ENCODE measurements around the gene EFHB. TPM values are rescaled to one million over a fixed set of nuclear protein-coding genes. Genes with fewer than 3 reads are reported as not detected.
"Not testable (repeated sequence)": the region's sequence is repeated elsewhere in the genome, so short reads cannot be mapped to it uniquely, and the experiment has no call there.

EFHB gene
- total RNA-seq, 4 donors from 2014 or later = 0.89 to 2.4 (median 1.8) TPM; not detected in 1

- WGBS = 80% methylated on average over 2 of the region's 2 CpGs
- Histone ChIP-seq H3K36me3 (no peaks in the 10 kb centered on the region), H3K4me1 (peaks cover 5% of the 10 kb centered on the region), H3K4me3 (no peak overlapping the region), H3K9me3 (no peaks in the 10 kb centered on the region), H3K27me3 (no peaks in the 10 kb centered on the region), H3K27ac (no peak overlapping the region)
- no peak for TF ChIP-seq POLR2AphosphoS5 (IDR thresholded peaks at IDR 0.05)
- no peak for TF ChIP-seq POLR2A (IDR thresholded peaks at IDR 0.05)
- no peak for TF ChIP-seq CTCF (IDR thresholded peaks at IDR 0.05)
- TF ChIP-seq EP300 (IDR thresholded peaks at IDR 0.05) = no peak
- no peak for DNase-seq (ENCODE audit: low spot score in 2 of 2)
These were observed 30.4 kb downstream of the EFHB start for GRCh38 chr3:19903649-19904048.

- TF ChIP-seq POLR2AphosphoS5 (IDR thresholded peaks at IDR 0.05) (no peak), CTCF (IDR thresholded peaks at IDR 0.05) (no peak), EP300 (IDR thresholded peaks at IDR 0.05) (no peak), POLR2A (IDR thresholded peaks at IDR 0.05) (no peak)
- no peaks in the 10 kb centered on the region for H3K36me3 ChIP-seq
- H3K4me1 ChIP-seq = peaks cover 5% of the 10 kb centered on the region
- H3K4me3 ChIP-seq = no peak overlapping the region
- WGBS = 44% methylated on average over 4 of the region's 4 CpGs
- no peaks in the 10 kb centered on the region for H3K27me3 ChIP-seq
- no peaks in the 10 kb centered on the region for H3K9me3 ChIP-seq
- H3K27ac ChIP-seq = no peak overlapping the region
- no peak for DNase-seq (ENCODE audit: low spot score in 2 of 2)
These were observed 32.1 kb downstream of the EFHB start for GRCh38 chr3:19901918-19902317.

GRCh38 chr3:19901337-19901736 lies 32.7 kb downstream of the EFHB start:
- WGBS = 50% methylated on average over 5 of the region's 5 CpGs
- no peaks in the 10 kb centered on the region for H3K36me3 ChIP-seq
- no peaks in the 10 kb centered on the region for H3K27me3 ChIP-seq
- DNase-seq (ENCODE audit: low spot score in 2 of 2) = no peak
- H3K4me3 ChIP-seq = no peak overlapping the region
- H3K4me1 ChIP-seq = peaks cover 5% of the 10 kb centered on the region
- H3K9me3 ChIP-seq = no peaks in the 10 kb centered on the region
- no peak overlapping the region for H3K27ac ChIP-seq
- TF ChIP-seq EP300 (IDR thresholded peaks at IDR 0.05) (no peak), POLR2AphosphoS5 (IDR thresholded peaks at IDR 0.05) (no peak), CTCF (IDR thresholded peaks at IDR 0.05) (no peak), POLR2A (IDR thresholded peaks at IDR 0.05) (no peak)

- not testable (repeated sequence) for H3K9me3 ChIP-seq; DNase-seq (ENCODE audit: low spot score in 2 of 2); H3K36me3 ChIP-seq; H3K4me1 ChIP-seq; H3K4me3 ChIP-seq; H3K27me3 ChIP-seq; H3K27ac ChIP-seq
- 86% methylated on average over 7 of the region's 7 CpGs for WGBS
These were observed 34.2 kb downstream of the EFHB start for GRCh38 chr3:19899833-19900232.

- Histone ChIP-seq H3K27me3 (no peaks in the 10 kb centered on the region), H3K27ac (no peak overlapping the region), H3K4me1 (peaks cover 5% of the 10 kb centered on the region), H3K4me3 (no peak overlapping the region), H3K9me3 (no peaks in the 10 kb centered on the region), H3K36me3 (no peaks in the 10 kb centered on the region)
- DNase-seq (ENCODE audit: low spot score in 2 of 2) = no peak
- TF ChIP-seq POLR2A (IDR thresholded peaks at IDR 0.05) (no peak), CTCF (IDR thresholded peaks at IDR 0.05) (no peak), EP300 (IDR thresholded peaks at IDR 0.05) (no peak), POLR2AphosphoS5 (IDR thresholded peaks at IDR 0.05) (no peak)
- WGBS = 92% methylated on average over 2 of the region's 2 CpGs
These were observed 34.8 kb downstream of the EFHB start for GRCh38 chr3:19899264-19899663.

- no peaks in the 10 kb centered on the region for H3K9me3 ChIP-seq
- no peak overlapping the region for H3K27ac ChIP-seq
- H3K4me3 ChIP-seq = no peak overlapping the region
- 73% methylated on average over 2 of the region's 2 CpGs for WGBS
- H3K27me3 ChIP-seq = no peaks in the 10 kb centered on the region
- H3K36me3 ChIP-seq = no peaks in the 10 kb centered on the region
- DNase-seq (ENCODE audit: low spot score in 2 of 2) = no peak
- H3K4me1 ChIP-seq = peaks cover 5% of the 10 kb centered on the region
- TF ChIP-seq EP300 (IDR thresholded peaks at IDR 0.05) = no peak
- no peak for TF ChIP-seq POLR2A (IDR thresholded peaks at IDR 0.05)
- TF ChIP-seq CTCF (IDR thresholded peaks at IDR 0.05) = no peak
- no peak for TF ChIP-seq POLR2AphosphoS5 (IDR thresholded peaks at IDR 0.05)
These were observed 35.3 kb downstream of the EFHB start for GRCh38 chr3:19898721-19899120.

All from suprapubic skin (tissue), 4 donors.